GM12878 (cell line): ENCODE results near the gene RNASE13. TPM values are rescaled to one million over a fixed set of nuclear protein-coding genes. Genes with fewer than 3 reads are reported as not detected.

Source experiments
- ATAC-seq: fragments of 200-7000 bp; cut with Tn5 transposase; 3 replicates; pipeline ENCODE4 v1.9.1; 2020; ENCODE audit warnings: mild to moderate bottlenecking, moderate library complexity
- BruUV-seq: library from RNA; stranded (reverse); fragments of 400-500 nt; replicated peaks from 2 replicates; lab custom pipeline; 2021; lab: Mats Ljungman, UMichigan
- CTCF ChIA-PET: fragments of 300-600 bp; sonication (Branson Sonifier 250); formaldehyde crosslinking; extraction: SDS; loops from one replicate; lab custom pipeline; 2021; ENCODE audit warnings: inconsistent platforms; lab: Yijun Ruan, JAX
- POLR2A ChIA-PET: fragments of 350-600 bp; formaldehyde crosslinking; extraction: SDS; loops from one replicate; lab custom pipeline; 2021; ENCODE audit warnings: inconsistent platforms; lab: Charles Lee
- RAD21 ChIA-PET: fragments of 300-600 bp; sonication (Branson Sonifier 250); formaldehyde crosslinking; loops from one replicate; lab custom pipeline; 2023; ENCODE audit warnings: antibody characterized with exemption; ENCODE audit not compliant: unreplicated experiment; lab: Charles Lee
- SMC1A ChIA-PET: fragments of 300-600 bp; sonication (Branson Sonifier 250); formaldehyde crosslinking; loops from one replicate; lab custom pipeline; 2023; ENCODE audit not compliant: unreplicated experiment, uncharacterized antibody; lab: Charles Lee
- DNase-seq: peaks from one replicate; pipeline ENCODE4 v3.0.0-alpha.2; 2011; ENCODE audit warnings: low read depth, low spot score
- FAIRE-seq: peaks from 3 replicates; lab custom pipeline; 2011; peaks lifted over from hg19 to GRCh38; lab: Jason Lieb, UNC
- H2AFZ ChIP-seq: 2 replicates; pipeline ENCODE4 v1.6.0; 2011; ENCODE audit warnings: low read depth, low read length, control low read depth; ENCODE audit not compliant: control insufficient read depth
- H3K27ac ChIP-seq: 2 replicates; pipeline ENCODE4 v1.5.1; 2011; ENCODE audit warnings: control low read depth; ENCODE audit not compliant: control insufficient read depth, insufficient read depth
- H3K27me3 ChIP-seq, 2 experiments: replicated peaks in 1 of 2; 2 replicates each; pipeline versions ENCODE4 v1.6.0 to v1.6.1; 2011; ENCODE audit warnings: low read length in 1 of 2; ENCODE audit not compliant: control insufficient read depth in 2 of 2, insufficient read depth in 2 of 2
- H3K36me3 ChIP-seq, 2 experiments: 2 replicates each; pipeline ENCODE4 v1.5.1; 2011; ENCODE audit warnings: low read length in 1 of 2; ENCODE audit not compliant: control insufficient read depth in 2 of 2, insufficient read depth in 2 of 2
- H3K4me1 ChIP-seq: 2 replicates; pipeline ENCODE4 v1.6.1; 2011; ENCODE audit warnings: mild to moderate bottlenecking, low read length, moderate library complexity, mixed read lengths; ENCODE audit not compliant: control insufficient read depth, insufficient read depth
- H3K4me2 ChIP-seq: 2 replicates; pipeline ENCODE4 v1.6.0; 2011; ENCODE audit warnings: control low read depth; ENCODE audit not compliant: control insufficient read depth, insufficient read depth
- H3K4me3 ChIP-seq: fragments of 200-600 bp; sonication (generic); 2 replicates; pipeline ENCODE4 v1.5.1; 2016
- H3K79me2 ChIP-seq: 2 replicates; pipeline ENCODE4 v1.6.0; 2011; ENCODE audit warnings: low read length; ENCODE audit not compliant: control insufficient read depth, insufficient read depth
- H3K9ac ChIP-seq: 2 replicates; pipeline ENCODE4 v1.8.0; 2011; ENCODE audit warnings: low read length, control low read depth, mixed read lengths; ENCODE audit not compliant: control insufficient read depth, insufficient read depth
- H3K9me3 ChIP-seq: replicated peaks from 3 replicates; pipeline ENCODE4 v1.5.1; 2011; ENCODE audit warnings: mild to moderate bottlenecking, low read length; ENCODE audit not compliant: control insufficient read depth, insufficient read depth
- H4K20me1 ChIP-seq: 2 replicates; pipeline ENCODE4 v1.6.0; 2011; ENCODE audit not compliant: control insufficient read depth, insufficient read depth
- ASH2L ChIP-seq: fragments of 300-600, 200-600 bp; sonication (generic); IDR thresholded peaks from 2 replicates; pipeline ENCODE4 v1.6.1; 2017; ENCODE audit warnings: low read depth, mild to moderate bottlenecking, borderline replicate concordance
- DPF2 ChIP-seq: fragments of 450-650 bp; IDR thresholded peaks from 2 replicates; pipeline ENCODE4 v1.6.1; 2017; ENCODE audit warnings: mild to moderate bottlenecking
- E2F4 ChIP-seq: IDR thresholded peaks from 2 replicates; pipeline ENCODE4 v1.6.1; 2012; ENCODE audit warnings: low read depth, low read length, improper control_type of control experiment
- ETV6 ChIP-seq, 2 experiments: fragments of 450-650 bp in 1 of 2; IDR thresholded peaks in 1 of 2; conservative IDR thresholded peaks in 1 of 2; 2 replicates each; pipeline ENCODE4 v1.6.1; 2014; ENCODE audit warnings: antibody characterized with exemption in 1 of 2, borderline replicate concordance in 1 of 2, low read depth in 1 of 2, mild to moderate bottlenecking in 1 of 2, moderate library complexity in 1 of 2
- FOS ChIP-seq: IDR thresholded peaks from 3 replicates; pipeline ENCODE4 v1.6.1; 2011; ENCODE audit warnings: borderline replicate concordance; ENCODE audit not compliant: insufficient read length; ENCODE audit errors: extremely low read depth
- HCFC1 ChIP-seq: fragments of 150-350 bp; IDR thresholded peaks from 2 replicates; pipeline ENCODE4 v1.6.1; 2014; ENCODE audit warnings: low read length
- IRF3 ChIP-seq: fragments of 450-650 bp; IDR thresholded peaks from 2 replicates; pipeline ENCODE4 v1.6.1; 2014; ENCODE audit warnings: mild to moderate bottlenecking
- IRF4 ChIP-seq: IDR thresholded peaks from 2 replicates; pipeline ENCODE4 v1.6.1; 2011; ENCODE audit warnings: low read depth, low read length
- LARP7 ChIP-seq: fragments of 450-650 bp; IDR thresholded peaks from 2 replicates; pipeline ENCODE4 v1.6.1; 2017; ENCODE audit warnings: mild to moderate bottlenecking
- MLLT1 ChIP-seq: fragments of 450-650 bp; IDR thresholded peaks from 2 replicates; pipeline ENCODE4 v1.6.1; 2016; ENCODE audit warnings: mild to moderate bottlenecking
- POLR2AphosphoS5 ChIP-seq: IDR thresholded peaks from 2 replicates; pipeline ENCODE4 v1.6.1; 2011; ENCODE audit warnings: mild to moderate bottlenecking, low read length, inconsistent platforms
- RAD51 ChIP-seq: fragments of 450-650 bp; IDR thresholded peaks from 2 replicates; pipeline ENCODE4 v1.6.1; 2016; ENCODE audit warnings: moderate library complexity, mild to moderate bottlenecking, inconsistent platforms
- RBBP5 ChIP-seq: fragments of 200-600 bp; sonication (generic); conservative IDR thresholded peaks from 2 replicates; pipeline ENCODE4 v1.6.1; 2016
- TCF12 ChIP-seq: IDR thresholded peaks from 2 replicates; pipeline ENCODE4 v1.6.1; 2011; ENCODE audit warnings: low read depth, mild to moderate bottlenecking, low read length
- WGBS: methylation state at CpG from one replicate; pipeline ENCODE4 v1.1.6; 2016; ENCODE audit warnings: low lambda C conversion rate; ENCODE audit not compliant: insufficient replicate concordance, insufficient coverage; ENCODE audit errors: missing lambda C conversion rate; 5-methylcytosine and 5-hydroxymethylcytosine counted together
- in situ Hi-C: fragments of 300-500 bp; cut with MboI; formaldehyde crosslinking; loops from 9 replicates; pipeline ENCODE4 v1.14.3; 2018; ENCODE audit warnings: mixed read lengths
- intact Hi-C: fragments of 100-400 bp; cut with micrococcal nuclease; formaldehyde crosslinking; loops from one replicate; pipeline ENCODE4 v1.14.2; 2022; ENCODE audit not compliant: unreplicated experiment
- polyA plus RNA-seq, 11 experiments: library from polyadenylated mRNA; depleted of rRNA in 4 of 11; unstranded in 6 of 11; stranded (reverse) in 5 of 11; fragments of >200 nt; fragmentation: Nextera tagmentation in 4 of 11; fragmentation: Illumina TruSeq in 1 of 11; extraction: Ambion mirVana in 4 of 11; extraction: Trizol in 1 of 11; gene quantifications; 1 replicate in 1 of 11; 2 replicates in 10 of 11; pipeline versions ENCODE4 v1.2.1 to v1.2.3, GENCODE V29; 2011 to 2016; ENCODE audit warnings: inconsistent platforms in 2 of 11, missing spikeins in 2 of 11, low read depth in 1 of 11
- total RNA-seq, 4 experiments: library from RNA; depleted of rRNA in 3 of 4; stranded (reverse); fragments of >200 nt in 3 of 4; fragmentation: Illumina TruSeq in 1 of 4; extraction: Trizol in 1 of 4; gene quantifications; 2 replicates each; pipeline versions ENCODE4 v1.2.1 to v1.2.3, GENCODE V29; 2013 to 2021

RNASE13 gene
- total and polyA plus RNA-seq, 10 of the 15 experiments (the other 5 are each of a cell fraction or from before 2014, with no cell fraction given), result not detected

GRCh38 chr14:21049271-21049673 lies 14.7 kb upstream of the RNASE13 start:
- intact Hi-C loops, result no loop called here
- Histone ChIP-seq H3K27me3 (peaks cover 0 to 9% of the 10 kb centered on the region in 2 experiments; a peak in 1 of 4 replicates), H3K4me2 (no peak overlapping the region)
- BruUV-seq, result no TSS peak
- CTCF ChIA-PET, result interaction anchor here (1.2 kb wide), 1 partner anchor 22 kb away, joined by 3 read pairs; no protein-coding TSS in a partner anchor
- TF ChIP-seq MLLT1, result peak; percentile 74; the same call in 1 of the 2 replicates
- no peak for TF ChIP-seq TCF12
- TF ChIP-seq, all 136 proteins: peak for 1
- Histone ChIP-seq H4K20me1 (no peaks in the 10 kb centered on the region; the same call in 1 of the 2 replicates), H2AFZ (no peak overlapping the region), H3K9ac (no peak overlapping the region), H3K79me2 (no peaks in the 10 kb centered on the region), H3K9me3 (no peaks in the 10 kb centered on the region), H3K4me3 (no peak overlapping the region), H3K36me3 (no peaks in the 10 kb centered on the region), H3K27ac (no peak overlapping the region), H3K4me1 (no peaks in the 10 kb centered on the region)
- RAD21 ChIA-PET, result interaction anchor here (1.8 kb wide), 1 partner anchor 22 kb away, joined by 4 read pairs; no protein-coding TSS in a partner anchor
- POLR2A ChIA-PET, result no interaction called here
- ATAC-seq, result no peak
- no peak for FAIRE-seq
- WGBS, result 24% methylated on average over 3 of the region's 3 CpGs
- in situ Hi-C loops, result no loop called here
- SMC1A ChIA-PET, result interaction anchor here (1.5 kb wide), 2 partner anchors 19 to 75 kb away, joined by 3 to 4 read pairs; no protein-coding TSS in a partner anchor
- DNase-seq, result no peak

GRCh38 chr14:21048638-21049037 lies 14.0 kb upstream of the RNASE13 start:
- ChIA-PET RAD21 (interaction anchor here (1.8 kb wide), 1 partner anchor 22 kb away, joined by 4 read pairs; no protein-coding TSS in a partner anchor), CTCF (interaction anchor here (0.6 to 3.2 kb wide), 2 partner anchors 18 to 34 kb away, joined by 3 to 22 read pairs; no protein-coding TSS in a partner anchor), POLR2A (interaction anchor here (0.5 kb wide), 1 partner anchor 29 kb away, joined by 4 read pairs; no protein-coding TSS in a partner anchor), SMC1A (interaction anchor here (1.5 to 2.0 kb wide), 2 partner anchors 20 to 33 kb away, joined by 4 to 17 read pairs; no protein-coding TSS in a partner anchor)
- Histone ChIP-seq H3K9ac (no peak overlapping the region), H3K4me3 (no peak overlapping the region), H3K27ac (no peak overlapping the region), H3K36me3 (no peaks in the 10 kb centered on the region), H3K4me1 (no peaks in the 10 kb centered on the region), H3K79me2 (no peaks in the 10 kb centered on the region), H4K20me1 (no peaks in the 10 kb centered on the region; the same call in 1 of the 2 replicates), H3K27me3 (peaks cover 0 to 9% of the 10 kb centered on the region in 2 experiments; a peak in 1 of 4 replicates), H3K4me2 (no peak overlapping the region), H3K9me3 (no peaks in the 10 kb centered on the region), H2AFZ (no peak overlapping the region)
- ATAC-seq (no peak), FAIRE-seq (no peak), DNase-seq (no peak)
- intact Hi-C loops (no loop called here), in situ Hi-C loops (no loop called here)
- 50% methylated on average over 2 of the region's 2 CpGs for WGBS
- no TSS peak for BruUV-seq
- TF ChIP-seq POLR2AphosphoS5, result no peak
- no peak for TF ChIP-seq IRF4
- TF ChIP-seq HCFC1, result no peak
- TF ChIP-seq E2F4, result no peak
- TF ChIP-seq ASH2L, result no peak
- no peak for TF ChIP-seq ETV6 (conservative IDR thresholded peaks at IDR 0.05 in 1 of 2, IDR thresholded peaks at IDR 0.05 in 1 of 2; ENCODE audit: borderline replicate concordance in 1 of 2, low read depth in 1 of 2)
- no peak for TF ChIP-seq IRF3
- TF ChIP-seq FOS, result no peak
- TF ChIP-seq RAD51, result no peak
- TF ChIP-seq DPF2, result no peak
- TF ChIP-seq RBBP5, result no peak
- TF ChIP-seq LARP7, result no peak
